ENCODE data around the gene POLG.

DNA sequence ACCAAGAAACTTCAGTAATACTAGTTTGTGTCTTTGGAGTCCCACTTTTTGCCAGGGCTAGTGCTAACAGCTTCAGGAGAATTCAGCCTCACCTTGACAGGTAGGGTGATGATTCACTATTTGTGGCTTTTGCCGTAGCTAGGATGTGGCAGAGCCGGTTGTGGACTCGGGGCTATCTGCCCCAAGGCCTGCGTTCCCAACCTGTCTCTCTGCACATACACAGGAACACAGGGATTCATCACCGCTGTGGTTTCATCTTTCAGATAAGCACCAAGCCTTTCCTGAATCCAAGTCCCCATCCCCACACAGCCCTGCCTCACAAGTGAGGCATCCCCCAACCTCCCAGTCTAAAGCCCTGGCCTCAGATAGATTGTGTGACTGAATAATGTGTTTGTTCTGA, 45.2 kb upstream of the POLG start:
- TF ChIP-seq, protein P1, sequence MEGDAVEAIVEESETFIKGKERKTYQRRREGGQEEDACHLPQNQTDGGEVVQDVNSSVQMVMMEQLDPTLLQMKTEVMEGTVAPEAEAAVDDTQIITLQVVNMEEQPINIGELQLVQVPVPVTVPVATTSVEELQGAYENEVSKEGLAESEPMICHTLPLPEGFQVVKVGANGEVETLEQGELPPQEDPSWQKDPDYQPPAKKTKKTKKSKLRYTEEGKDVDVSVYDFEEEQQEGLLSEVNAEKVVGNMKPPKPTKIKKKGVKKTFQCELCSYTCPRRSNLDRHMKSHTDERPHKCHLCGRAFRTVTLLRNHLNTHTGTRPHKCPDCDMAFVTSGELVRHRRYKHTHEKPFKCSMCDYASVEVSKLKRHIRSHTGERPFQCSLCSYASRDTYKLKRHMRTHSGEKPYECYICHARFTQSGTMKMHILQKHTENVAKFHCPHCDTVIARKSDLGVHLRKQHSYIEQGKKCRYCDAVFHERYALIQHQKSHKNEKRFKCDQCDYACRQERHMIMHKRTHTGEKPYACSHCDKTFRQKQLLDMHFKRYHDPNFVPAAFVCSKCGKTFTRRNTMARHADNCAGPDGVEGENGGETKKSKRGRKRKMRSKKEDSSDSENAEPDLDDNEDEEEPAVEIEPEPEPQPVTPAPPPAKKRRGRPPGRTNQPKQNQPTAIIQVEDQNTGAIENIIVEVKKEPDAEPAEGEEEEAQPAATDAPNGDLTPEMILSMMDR (conservative IDR thresholded peaks at IDR 0.05; ENCODE audit: low read depth in 2 of 2) = no peak
- no peak for TF ChIP-seq JUNB (IDR thresholded peaks at IDR 0.05; ENCODE audit: unreplicated experiment)
- TF ChIP-seq EZH2phosphoT487 (IDR thresholded peaks at IDR 0.05; ENCODE audit: unreplicated experiment) = no peak
- peak; percentile 85 for TF ChIP-seq EZH2 (IDR thresholded peaks at IDR 0.05; ENCODE audit: low read depth, unreplicated experiment)

All from GM23338 (cell line).